Measurements from ENCODE around the gene PCDHGA1.
"Not testable (repeated sequence)": the region's sequence is repeated elsewhere in the genome, so short reads cannot be mapped to it uniquely, and the experiment has no call there.

Gene PCDHGA1

DNA sequence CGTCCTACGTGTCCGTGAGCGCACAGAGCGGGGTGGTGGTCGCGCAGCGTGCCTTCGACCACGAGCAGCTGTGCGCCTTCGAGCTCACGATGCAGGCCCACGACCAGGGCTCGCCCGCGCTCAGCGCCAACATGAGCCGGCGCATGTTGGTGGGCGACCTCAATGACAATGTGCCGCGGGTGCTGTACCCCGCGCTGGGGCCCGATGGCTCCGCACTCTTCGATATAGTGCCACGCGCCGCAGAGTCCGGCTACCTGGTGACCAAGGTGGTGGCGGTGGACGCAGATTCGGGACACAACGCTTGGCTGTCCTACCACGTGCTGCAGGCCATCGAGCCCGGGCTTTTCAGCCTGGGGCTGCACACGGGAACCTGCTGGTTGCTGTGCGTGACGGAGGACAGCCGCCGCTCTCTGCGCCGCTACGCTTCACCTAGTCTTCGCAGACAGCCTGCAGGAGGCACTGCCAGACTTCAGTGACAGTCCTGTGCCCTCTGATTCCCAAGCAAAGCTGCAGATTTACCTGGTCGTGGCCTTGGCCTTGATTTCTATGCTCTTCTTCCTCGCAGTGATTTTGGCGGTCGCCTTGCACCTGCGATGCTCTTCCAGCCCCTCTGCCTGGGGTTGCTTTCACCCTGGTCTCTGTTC, 97.6 kb downstream of the PCDHGA1 start:
- TF ChIP-seq, protein P1, sequence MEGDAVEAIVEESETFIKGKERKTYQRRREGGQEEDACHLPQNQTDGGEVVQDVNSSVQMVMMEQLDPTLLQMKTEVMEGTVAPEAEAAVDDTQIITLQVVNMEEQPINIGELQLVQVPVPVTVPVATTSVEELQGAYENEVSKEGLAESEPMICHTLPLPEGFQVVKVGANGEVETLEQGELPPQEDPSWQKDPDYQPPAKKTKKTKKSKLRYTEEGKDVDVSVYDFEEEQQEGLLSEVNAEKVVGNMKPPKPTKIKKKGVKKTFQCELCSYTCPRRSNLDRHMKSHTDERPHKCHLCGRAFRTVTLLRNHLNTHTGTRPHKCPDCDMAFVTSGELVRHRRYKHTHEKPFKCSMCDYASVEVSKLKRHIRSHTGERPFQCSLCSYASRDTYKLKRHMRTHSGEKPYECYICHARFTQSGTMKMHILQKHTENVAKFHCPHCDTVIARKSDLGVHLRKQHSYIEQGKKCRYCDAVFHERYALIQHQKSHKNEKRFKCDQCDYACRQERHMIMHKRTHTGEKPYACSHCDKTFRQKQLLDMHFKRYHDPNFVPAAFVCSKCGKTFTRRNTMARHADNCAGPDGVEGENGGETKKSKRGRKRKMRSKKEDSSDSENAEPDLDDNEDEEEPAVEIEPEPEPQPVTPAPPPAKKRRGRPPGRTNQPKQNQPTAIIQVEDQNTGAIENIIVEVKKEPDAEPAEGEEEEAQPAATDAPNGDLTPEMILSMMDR (IDR thresholded peaks at IDR 0.05; ENCODE audit: insufficient read depth, missing control alignments), result no peak
- no peak for DNase-seq (ENCODE audit: insufficient read length, low spot score)
- no peak for FAIRE-seq

GRCh38 chr5:141430332-141431113, 100.2 kb downstream of the PCDHGA1 start, which contains the start of gene PCDHGA12:
Gene PCDHGA12, plus strand, starts transcription at chr5:141430507. Its CDS starts 253 bp downstream, at chr5:141430760.
- FAIRE-seq (no peak), DNase-seq (ENCODE audit: insufficient read length, low spot score) (no peak)
- TF ChIP-seq, protein P1 (IDR thresholded peaks at IDR 0.05; ENCODE audit: insufficient read depth, missing control alignments), result no peak

GRCh38 chr5:141431286-141431685, 101.0 kb downstream of the PCDHGA1 start:
- DNase-seq (ENCODE audit: insufficient read length, low spot score), result no peak
- TF ChIP-seq, protein P1 (IDR thresholded peaks at IDR 0.05; ENCODE audit: insufficient read depth, missing control alignments), result no peak
- no peak for FAIRE-seq

GRCh38 chr5:141432308-141432707, 102.0 kb downstream of the PCDHGA1 start:
- FAIRE-seq; DNase-seq (ENCODE audit: insufficient read length, low spot score): not testable (repeated sequence)

DNA sequence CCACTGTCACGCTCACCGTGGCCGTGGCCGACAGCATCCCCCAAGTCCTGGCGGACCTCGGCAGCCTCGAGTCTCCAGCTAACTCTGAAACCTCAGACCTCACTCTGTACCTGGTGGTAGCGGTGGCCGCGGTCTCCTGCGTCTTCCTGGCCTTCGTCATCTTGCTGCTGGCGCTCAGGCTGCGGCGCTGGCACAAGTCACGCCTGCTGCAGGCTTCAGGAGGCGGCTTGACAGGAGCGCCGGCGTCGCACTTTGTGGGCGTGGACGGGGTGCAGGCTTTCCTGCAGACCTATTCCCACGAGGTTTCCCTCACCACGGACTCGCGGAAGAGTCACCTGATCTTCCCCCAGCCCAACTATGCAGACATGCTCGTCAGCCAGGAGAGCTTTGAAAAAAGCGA, 102.4 kb downstream of the PCDHGA1 start:
- FAIRE-seq; DNase-seq (ENCODE audit: insufficient read length, low spot score): not testable (repeated sequence)

DNA sequence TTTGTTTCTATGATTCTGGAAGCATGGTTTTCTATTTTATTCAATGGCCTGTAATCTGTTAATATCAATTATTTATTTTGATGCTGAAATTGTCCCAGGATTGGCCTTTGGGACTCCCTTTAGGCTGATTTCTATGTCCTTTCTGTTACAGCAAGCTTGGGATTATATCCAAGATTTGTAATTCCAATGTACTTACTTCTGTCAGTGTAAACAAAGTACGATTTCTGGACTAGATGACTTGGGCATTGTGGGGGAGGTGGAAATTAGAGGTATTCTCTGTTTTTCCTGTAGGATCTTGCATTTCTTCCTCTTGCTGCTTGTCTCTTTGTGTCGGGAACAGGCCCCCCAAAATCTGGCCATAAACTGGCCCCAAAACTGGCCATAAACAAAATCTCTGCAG, 103.7 kb downstream of the PCDHGA1 start:
- FAIRE-seq (no peak), DNase-seq (ENCODE audit: insufficient read length, low spot score) (no peak)
- TF ChIP-seq, protein P1 (IDR thresholded peaks at IDR 0.05; ENCODE audit: insufficient read depth, missing control alignments), result no peak

- TF ChIP-seq, protein P1 (IDR thresholded peaks at IDR 0.05; ENCODE audit: insufficient read depth, missing control alignments), result no peak
- no peak for FAIRE-seq
Measured at GRCh38 chr5:141437221-141437620, 106.9 kb downstream of the PCDHGA1 start.

DNA sequence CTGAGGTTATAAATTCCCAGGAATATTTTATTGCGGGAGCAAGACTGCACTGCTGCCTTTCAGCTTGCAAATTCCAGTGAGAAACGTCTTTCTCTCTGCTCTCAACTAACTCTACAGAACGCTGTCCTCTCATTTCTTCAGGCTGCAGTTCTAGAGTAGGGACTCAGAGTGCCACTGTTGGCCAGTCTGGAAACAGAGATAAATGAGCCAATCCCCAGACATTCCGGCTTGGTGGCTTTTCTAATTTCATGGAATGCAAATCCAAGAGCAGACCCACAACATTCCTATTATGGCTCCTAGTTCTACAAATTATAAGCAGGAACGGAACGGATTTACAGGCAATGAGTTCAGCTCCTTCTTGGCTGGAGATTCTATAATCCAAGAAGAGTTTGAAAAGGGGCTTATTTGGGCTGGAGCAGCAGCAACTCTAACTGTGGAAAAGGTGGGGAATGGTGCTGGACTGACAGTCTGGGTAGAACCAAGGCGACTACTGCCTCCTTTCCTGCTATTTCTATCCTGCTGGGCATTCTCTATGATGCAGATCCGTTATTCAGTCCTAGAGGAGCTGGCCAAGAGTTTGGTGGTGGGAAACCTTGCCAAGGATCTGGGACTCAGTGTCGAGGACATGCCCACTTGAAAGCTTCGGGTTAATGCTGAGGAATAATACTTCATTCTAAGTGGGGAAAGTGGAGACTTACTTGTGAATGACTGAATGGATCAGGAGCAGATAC, 109.3 kb downstream of the PCDHGA1 start:
- TF ChIP-seq, protein P1 (IDR thresholded peaks at IDR 0.05; ENCODE audit: insufficient read depth, missing control alignments), result no peak
- FAIRE-seq, result no peak
- no peak for DNase-seq (ENCODE audit: insufficient read length, low spot score)

More at GRCh38 chr5:141437221-141437620, 106.9 kb downstream of the PCDHGA1 start:
- DNase-seq (ENCODE audit: insufficient read length, low spot score), result no peak

Data from D721Med (cell line).